Fibroblast of skin of right biceps (primary cell): ENCODE measurements around the gene EXOC2.

Experiments
- DNase-seq: peaks from one replicate; pipeline ENCODE4 v3.0.0-alpha.2; 2013

EXOC2 gene

GRCh38 chr6:518218-518617 lies 174.7 kb downstream of the EXOC2 start:
- no peak for DNase-seq

DNA sequence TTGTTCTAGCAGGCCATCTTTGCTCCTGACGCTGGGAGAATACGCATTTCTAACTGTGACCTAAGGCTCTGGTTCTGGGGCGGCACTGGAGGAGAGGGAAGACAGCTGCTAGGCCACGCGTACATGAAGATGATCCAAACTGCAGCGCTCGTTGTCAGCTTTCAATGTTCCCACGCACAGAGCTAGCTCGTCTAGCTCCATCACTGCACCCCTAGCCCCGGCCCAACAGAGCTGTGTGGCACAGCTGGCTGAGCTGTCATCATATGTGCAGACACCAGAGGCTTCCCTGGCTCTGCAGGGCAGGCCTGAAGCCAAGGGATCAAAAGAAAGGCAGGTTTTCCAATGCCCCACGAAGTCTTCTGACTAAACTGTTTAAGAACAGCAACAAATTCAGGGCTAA lies 176.7 kb downstream of the EXOC2 start:
- DNase-seq = no peak

DNA sequence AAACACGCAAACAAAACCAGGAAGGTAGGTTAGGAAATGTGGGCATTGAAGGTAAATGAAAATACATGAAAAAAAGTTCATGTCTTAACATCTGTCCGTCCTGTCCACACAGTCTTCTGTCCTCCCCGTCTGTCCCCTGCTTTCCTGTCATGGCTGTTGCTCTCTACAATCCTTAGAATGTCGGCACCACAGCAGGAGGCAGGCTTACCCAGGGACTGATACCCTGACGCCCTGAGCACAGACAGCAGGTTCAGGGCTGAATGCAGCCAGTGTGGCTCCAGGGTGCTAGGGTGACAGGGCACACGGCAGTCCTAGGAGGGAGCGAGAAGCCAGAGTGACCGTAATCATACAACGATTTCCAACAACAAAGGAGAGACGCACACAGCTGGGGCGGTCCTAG lies 177.7 kb downstream of the EXOC2 start:
- DNase-seq = no peak

DNA sequence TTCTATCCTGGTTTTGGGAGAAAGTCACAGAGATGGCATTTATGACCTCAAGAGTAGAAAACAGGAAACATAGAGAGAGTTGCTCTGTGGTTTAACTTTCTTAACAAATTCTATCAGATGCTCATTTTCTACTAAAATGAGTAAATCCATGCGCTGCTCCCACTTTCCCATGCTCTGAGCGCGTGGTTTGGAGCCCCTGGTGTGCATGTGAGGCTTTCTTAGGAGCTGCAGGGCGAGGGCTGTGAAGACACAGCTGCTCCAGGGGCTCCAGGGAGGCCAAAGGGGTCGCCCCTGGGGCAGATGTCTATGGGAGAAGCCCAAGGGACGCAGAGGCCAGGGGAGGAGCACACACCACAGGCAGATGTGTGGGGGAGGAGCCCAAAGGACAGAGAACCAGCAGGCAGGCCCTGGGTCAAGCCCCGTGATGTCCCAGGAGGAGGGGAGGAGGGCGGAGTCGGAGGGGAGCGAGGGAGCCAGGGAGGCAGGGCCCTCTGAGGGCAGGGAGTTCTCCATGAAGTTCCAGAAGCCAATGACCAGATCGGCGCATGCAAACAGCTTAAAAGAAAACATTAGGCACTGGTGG lies 178.5 kb downstream of the EXOC2 start:
- DNase-seq = no peak

- DNase-seq = no peak
Observed at GRCh38 chr6:513961-514360, 179.0 kb downstream of the EXOC2 start.

GRCh38 chr6:513058-513457 lies 179.9 kb downstream of the EXOC2 start:
- no peak for DNase-seq

DNA sequence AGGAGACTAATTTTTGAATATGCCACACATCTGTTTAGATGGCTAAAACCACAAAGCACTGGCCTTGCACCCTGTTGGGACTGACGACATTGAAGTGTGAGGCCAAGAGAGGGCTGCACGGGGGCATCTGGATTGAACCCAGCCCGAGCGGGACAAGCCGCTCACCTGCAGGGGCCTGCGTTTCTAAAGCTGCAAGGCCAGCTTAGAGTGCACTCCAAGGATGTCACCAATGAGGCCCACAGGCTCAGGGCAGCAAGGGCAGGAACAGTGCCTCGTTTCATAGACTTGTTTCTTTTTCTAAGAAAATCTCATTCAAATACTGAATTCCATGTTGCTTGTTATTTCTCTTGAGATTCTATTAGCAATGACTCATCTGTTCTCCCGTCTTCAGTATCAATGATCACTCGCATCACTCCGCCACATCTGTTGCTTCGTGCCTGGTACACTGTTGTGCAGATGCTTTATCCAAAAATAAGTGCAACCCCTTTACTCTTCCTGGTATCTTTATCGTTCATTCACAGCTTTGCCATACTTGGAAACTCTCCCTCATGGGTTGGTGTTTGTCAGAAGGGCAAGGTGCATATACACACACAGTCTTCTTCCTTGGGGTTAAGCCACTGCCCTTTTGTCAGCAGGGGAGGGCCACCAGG lies 181.3 kb downstream of the EXOC2 start:
- DNase-seq = peak; percentile 1

DNA sequence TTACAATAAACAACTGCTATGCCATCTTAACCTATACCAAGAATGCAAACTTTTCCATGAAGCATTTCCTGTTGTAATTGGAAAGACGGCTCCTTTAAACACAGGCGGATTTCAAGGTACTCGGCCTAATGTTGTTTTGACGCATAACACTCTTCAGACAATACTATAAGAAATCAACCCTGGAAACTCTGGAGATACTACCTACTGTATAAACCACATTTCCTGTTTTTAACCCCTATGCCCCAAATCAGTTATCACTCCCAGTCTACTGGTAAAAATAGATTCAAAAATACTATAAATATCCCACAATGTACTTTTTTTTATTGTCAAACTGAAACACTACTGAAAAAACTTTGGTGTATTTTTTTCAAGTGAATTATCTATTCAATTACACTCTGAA lies 183.3 kb downstream of the EXOC2 start:
- no peak for DNase-seq

DNA sequence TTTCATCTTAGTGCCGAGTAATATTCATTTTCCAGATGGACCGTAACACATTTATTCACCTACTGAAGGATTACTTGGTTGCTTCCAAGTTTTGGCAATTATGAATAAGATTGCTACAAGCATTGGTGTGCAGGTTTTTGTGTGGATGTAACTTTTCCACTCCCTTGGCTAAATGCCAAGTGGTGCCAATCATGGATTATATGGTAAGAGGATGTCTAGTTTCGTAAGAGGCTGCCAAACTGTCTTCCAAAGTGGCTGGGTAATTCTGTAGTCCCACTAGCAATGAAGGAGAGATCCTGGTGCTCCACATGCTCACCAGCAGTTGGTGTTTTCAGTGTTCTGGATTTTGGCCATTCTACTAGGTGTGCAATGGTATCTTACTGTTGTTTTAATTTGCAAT lies 184.3 kb downstream of the EXOC2 start:
- no peak for DNase-seq

DNA sequence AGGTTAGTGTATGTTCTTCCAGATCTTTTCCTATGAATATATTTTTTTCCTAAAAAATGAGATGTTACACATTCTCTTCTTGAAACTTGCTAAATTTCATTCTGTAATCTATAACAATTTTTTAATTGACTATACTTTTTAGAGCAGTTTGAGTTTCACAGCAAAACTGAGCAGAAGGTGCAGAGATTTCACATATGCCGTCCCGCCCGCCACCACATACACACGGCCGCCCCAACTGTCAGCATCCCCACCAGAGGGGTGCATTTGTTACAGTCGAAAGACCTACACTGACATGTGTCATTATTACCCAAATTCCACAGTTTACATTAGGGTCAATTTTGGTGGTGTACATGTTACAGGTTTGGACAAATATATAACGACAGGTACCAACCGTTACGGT lies 184.9 kb downstream of the EXOC2 start:
- DNase-seq = no peak

GRCh38 chr6:506920-507622 lies 185.9 kb downstream of the EXOC2 start:
- no peak for DNase-seq

DNA sequence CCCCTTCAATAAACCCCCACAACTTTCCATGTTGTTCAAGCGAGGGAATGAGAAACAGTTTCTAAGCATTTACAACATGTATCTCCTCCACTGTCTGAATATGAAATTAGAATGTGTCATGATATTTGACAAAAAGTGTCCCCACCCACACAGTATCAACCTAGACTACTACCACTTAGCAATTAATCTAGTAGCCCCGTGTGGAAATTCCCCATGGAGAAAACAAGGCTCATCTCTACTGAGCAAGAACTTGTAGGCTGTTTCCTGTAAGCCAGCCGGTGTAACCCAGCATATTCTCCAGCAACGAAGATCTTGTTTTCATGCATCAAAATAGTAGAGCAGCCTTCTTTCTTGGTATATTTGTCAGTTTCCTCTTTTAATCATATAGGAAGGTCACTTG lies 186.4 kb downstream of the EXOC2 start:
- DNase-seq = no peak

- no peak for DNase-seq
Observed at GRCh38 chr6:505374-505773, 187.6 kb downstream of the EXOC2 start.

DNA sequence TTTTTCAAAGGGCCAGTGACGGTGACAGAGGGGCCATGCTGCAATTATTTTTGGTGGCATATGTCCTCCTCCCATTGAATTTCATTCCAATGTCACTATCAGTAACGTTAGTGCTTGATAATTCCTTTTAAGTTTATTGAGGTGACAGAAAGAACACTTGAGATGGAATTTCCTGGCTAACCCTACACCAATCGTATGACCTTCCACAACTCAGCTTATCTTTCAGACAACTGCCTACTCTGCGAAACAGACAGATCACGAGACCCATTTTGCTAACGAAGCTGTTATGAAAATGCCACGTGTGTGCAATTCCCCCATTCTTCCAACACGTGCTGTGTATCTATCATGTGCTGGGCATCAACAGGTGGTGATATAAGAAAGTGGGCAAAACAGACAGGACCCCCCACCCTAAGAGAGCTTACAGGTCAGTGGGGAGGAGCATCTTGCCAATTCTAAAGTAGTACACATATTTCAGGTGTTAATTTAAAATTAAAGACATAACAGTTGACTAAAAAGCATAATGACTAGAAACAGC lies 188.4 kb downstream of the EXOC2 start:
- no peak for DNase-seq

- no peak for DNase-seq
Observed at GRCh38 chr6:503610-504362, 189.2 kb downstream of the EXOC2 start.

GRCh38 chr6:502761-503160 lies 190.2 kb downstream of the EXOC2 start:
- DNase-seq = no peak

DNA sequence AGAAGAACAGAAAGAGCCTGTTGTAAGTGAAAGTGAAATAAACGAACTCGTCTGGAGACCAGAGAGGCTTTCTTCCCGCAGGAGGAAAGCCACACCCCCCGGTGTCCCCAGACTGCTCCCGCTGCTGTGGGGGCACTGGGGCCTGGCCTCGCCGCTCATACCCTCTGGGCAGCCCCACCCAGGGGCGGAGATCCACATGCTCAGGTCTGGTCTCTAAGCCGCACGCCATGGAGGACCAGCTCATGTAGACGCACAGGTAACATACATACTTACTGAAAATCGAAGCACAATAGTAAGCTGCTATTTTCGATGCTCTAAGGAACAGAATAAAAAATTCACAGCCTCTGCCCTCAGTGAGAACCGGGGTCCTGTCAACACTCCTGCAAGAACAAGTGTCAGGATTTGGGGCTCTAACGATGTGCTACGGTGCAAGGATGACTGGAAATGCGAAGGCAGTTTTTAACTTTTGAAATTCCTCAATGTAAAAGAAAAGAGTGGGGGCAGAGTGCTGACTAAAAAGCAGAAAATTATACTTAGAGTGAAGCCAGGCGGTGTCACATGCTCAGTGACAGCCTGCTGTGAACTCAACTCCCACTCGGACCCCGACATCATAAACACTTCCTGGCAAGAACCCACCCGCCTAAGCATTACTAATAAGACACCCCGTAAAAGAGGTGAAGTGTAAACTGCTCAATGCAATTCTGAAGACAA lies 190.9 kb downstream of the EXOC2 start:
- DNase-seq = no peak

DNA sequence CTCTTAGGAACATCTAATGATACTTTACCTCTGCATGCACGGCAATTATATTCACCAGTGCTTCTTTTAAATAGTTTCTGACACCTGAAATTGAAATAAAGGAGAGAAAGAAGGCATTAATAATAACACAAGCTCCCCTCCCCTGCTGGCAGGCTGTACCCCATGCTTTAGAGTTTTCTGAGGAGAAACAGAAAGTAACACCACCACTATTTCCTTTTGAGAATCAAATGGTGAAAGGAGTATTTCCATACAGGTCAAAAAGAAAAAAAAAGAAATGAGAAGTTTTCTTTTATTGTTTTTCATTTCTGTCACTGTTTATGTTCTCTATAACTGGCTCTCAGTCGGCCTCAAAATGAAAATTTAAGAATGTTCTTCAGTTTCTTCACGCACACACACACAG lies 193.3 kb downstream of the EXOC2 start:
- no peak for DNase-seq

- DNase-seq = no peak
Observed at GRCh38 chr6:498795-499231, 194.1 kb downstream of the EXOC2 start.

GRCh38 chr6:497258-497657 lies 195.7 kb downstream of the EXOC2 start:
- no peak for DNase-seq

- DNase-seq = no peak
Observed at GRCh38 chr6:496649-497048, 196.3 kb downstream of the EXOC2 start.

DNA sequence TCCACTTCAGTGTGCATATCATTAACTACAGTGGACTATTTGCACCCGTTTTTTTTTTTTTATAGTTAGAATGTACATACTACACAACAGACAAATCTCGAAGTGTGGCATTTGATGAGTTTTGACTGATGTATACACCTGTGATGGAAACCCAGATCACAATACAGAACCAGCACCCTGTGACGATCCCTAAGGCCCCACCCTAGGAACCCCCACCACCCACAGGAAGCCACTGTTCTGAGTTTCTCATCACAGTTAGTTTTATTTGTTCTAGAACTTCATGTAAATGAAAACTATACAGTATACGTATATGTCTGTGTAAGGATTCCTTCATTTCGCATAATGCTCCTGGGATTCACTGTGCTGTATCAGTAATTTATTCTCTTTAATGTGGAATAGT lies 198.5 kb downstream of the EXOC2 start:
- DNase-seq = no peak

DNA sequence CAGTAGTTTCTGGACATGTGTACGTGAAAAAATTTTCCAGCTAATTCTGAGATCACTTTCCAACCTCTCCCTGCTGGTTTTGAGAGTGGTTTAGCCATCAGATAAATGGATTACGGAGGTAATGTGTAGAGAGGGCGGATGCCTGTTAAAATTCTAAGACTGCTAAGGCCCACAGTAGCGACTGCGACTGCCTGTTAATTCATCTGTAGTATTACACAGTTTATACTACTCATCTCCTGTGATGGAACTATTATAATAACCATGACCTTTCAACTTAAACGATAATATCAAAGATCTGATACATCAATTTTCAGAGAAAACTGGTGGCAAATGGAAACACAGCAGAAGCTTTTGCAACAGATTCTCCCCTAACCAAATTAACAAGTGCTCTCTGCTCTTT lies 199.1 kb downstream of the EXOC2 start:
- DNase-seq = no peak
